Activated CD4-positive, alpha-beta T cell treated with anti-CD3 and anti-CD28 coated beads for 24 hours (primary cell): Measurements from ENCODE around the gene WDR83.
"Not testable (repeated sequence)": the region's sequence is repeated elsewhere in the genome, so short reads cannot be mapped to it uniquely, and the experiment has no call there.

Source experiments
- DNase-seq, 2 donors: peaks; one replicate each; pipeline ENCODE4 v3.0.0-alpha.2; 2020; ENCODE audit warnings: low read depth in 2 of 2

Gene WDR83

GRCh38 chr19:12666265-12667048 lies at the start of gene WDR83, which contains the start of gene MAN2B1:
Gene WDR83, plus strand, starts transcription at chr19:12666807. Its CDS starts 2,984 bp downstream, at chr19:12669791.
Gene MAN2B1, minus strand, starts transcription at chr19:12666742. Its CDS starts 41 bp downstream, at chr19:12666701.
- DNase-seq: peak; percentile 75 to 78

GRCh38 chr19:12617646-12618045 lies 49.0 kb upstream of the WDR83 start:
- no peak for DNase-seq

- not testable (repeated sequence) for DNase-seq
Observed at GRCh38 chr19:12621253-12622024, 45.2 kb upstream of the WDR83 start.

- DNase-seq: no peak
Observed at GRCh38 chr19:12623361-12624031, 43.1 kb upstream of the WDR83 start.

GRCh38 chr19:12626958-12627357 lies 39.6 kb upstream of the WDR83 start:
- DNase-seq: no peak

- no peak for DNase-seq
Observed at GRCh38 chr19:12628040-12629022, 38.3 kb upstream of the WDR83 start.

- DNase-seq: no peak
Observed at GRCh38 chr19:12629215-12629614, 37.4 kb upstream of the WDR83 start.

GRCh38 chr19:12636631-12637030 lies 30.0 kb upstream of the WDR83 start:
- no peak for DNase-seq

- no peak for DNase-seq
Observed at GRCh38 chr19:12638611-12639182, 27.9 kb upstream of the WDR83 start.

GRCh38 chr19:12639901-12640613 lies 26.6 kb upstream of the WDR83 start:
- DNase-seq: peak; percentile 84 to 85

GRCh38 chr19:12641456-12641855 lies 25.2 kb upstream of the WDR83 start:
- no peak for DNase-seq

- DNase-seq: no peak
Observed at GRCh38 chr19:12642506-12642905, 24.1 kb upstream of the WDR83 start.

GRCh38 chr19:12643716-12644115 lies 22.9 kb upstream of the WDR83 start:
- DNase-seq: not testable (repeated sequence)

- no peak for DNase-seq
Observed at GRCh38 chr19:12646551-12646950, 20.1 kb upstream of the WDR83 start.

GRCh38 chr19:12647047-12647446 lies 19.6 kb upstream of the WDR83 start:
- no peak for DNase-seq

GRCh38 chr19:12647490-12648071 lies 19.0 kb upstream of the WDR83 start:
- no peak for DNase-seq

- DNase-seq: no peak
Observed at GRCh38 chr19:12648088-12648487, 18.5 kb upstream of the WDR83 start.

- DNase-seq: no peak
Observed at GRCh38 chr19:12649941-12650340, 16.7 kb upstream of the WDR83 start.

- DNase-seq: no peak
Observed at GRCh38 chr19:12652219-12652618, 14.4 kb upstream of the WDR83 start.

GRCh38 chr19:12655546-12655945 lies 11.1 kb upstream of the WDR83 start:
- DNase-seq: no peak
